ENCODE measurements around the gene VASP.
A peak's percentile ranks its signal among the peaks of the same experiment; 100 is the strongest.

VASP gene

GRCh38 chr19:45524575-45525129, 17.4 kb downstream of the VASP start:
- Histone ChIP-seq H3K27me3 (ENCODE audit: insufficient read depth, low read length) (peaks cover 6% of the 10 kb centered on the region; the same call in 1 of the 2 replicates), H3K27ac (ENCODE audit: low read length) (no peak overlapping the region), H3K36me3 (ENCODE audit: insufficient read depth, low read depth, low read length) (peaks cover 59% of the 10 kb centered on the region), H3K4me3 (ENCODE audit: low read length) (no peak overlapping the region), H3K9me3 (ENCODE audit: insufficient read depth, low read depth, low read length) (no peaks in the 10 kb centered on the region), H3K9ac (ENCODE audit: low read depth, low read length) (no peak overlapping the region), H3K4me1 (ENCODE audit: insufficient read depth, low read length) (peaks cover 8% of the 10 kb centered on the region)

- Histone ChIP-seq H3K9me3 (ENCODE audit: insufficient read depth, low read depth, low read length) (no peaks in the 10 kb centered on the region), H3K4me3 (ENCODE audit: low read length) (no peak overlapping the region), H3K27ac (ENCODE audit: low read length) (no peak overlapping the region), H3K9ac (ENCODE audit: low read depth, low read length) (no peak overlapping the region), H3K4me1 (ENCODE audit: insufficient read depth, low read length) (peaks cover 8% of the 10 kb centered on the region), H3K36me3 (ENCODE audit: insufficient read depth, low read depth, low read length) (peaks cover 47% of the 10 kb centered on the region), H3K27me3 (ENCODE audit: insufficient read depth, low read length) (peaks cover 14% of the 10 kb centered on the region)
Measured at GRCh38 chr19:45526143-45526542, 18.9 kb downstream of the VASP start.

- Histone ChIP-seq H3K27ac (ENCODE audit: low read length) (no peak overlapping the region), H3K9ac (ENCODE audit: low read depth, low read length) (no peak overlapping the region), H3K36me3 (ENCODE audit: insufficient read depth, low read depth, low read length) (peaks cover 43% of the 10 kb centered on the region)
Measured at GRCh38 chr19:45526971-45527370, 19.7 kb downstream of the VASP start.

GRCh38 chr19:45527731-45528130, 20.5 kb downstream of the VASP start:
- peaks cover 14% of the 10 kb centered on the region for H3K27me3 ChIP-seq (ENCODE audit: insufficient read depth, low read length)
- H3K36me3 ChIP-seq (ENCODE audit: insufficient read depth, low read depth, low read length): peaks cover 39% of the 10 kb centered on the region
- H3K4me1 ChIP-seq (ENCODE audit: insufficient read depth, low read length): peaks cover 8% of the 10 kb centered on the region
- H3K27ac ChIP-seq (ENCODE audit: low read length): no peak overlapping the region
- peaks cover 4% of the 10 kb centered on the region; the same call in 1 of the 2 replicates for H3K9me3 ChIP-seq (ENCODE audit: insufficient read depth, low read depth, low read length)
- peak overlapping the region; percentile 22; the same call in 1 of the 2 replicates for H3K9ac ChIP-seq (ENCODE audit: low read depth, low read length)
- peak overlapping the region; percentile 75 for H3K4me3 ChIP-seq (ENCODE audit: low read length)

More at GRCh38 chr19:45526971-45527370, 19.7 kb downstream of the VASP start:
- H3K9me3 ChIP-seq (ENCODE audit: insufficient read depth, low read depth, low read length): peaks cover 3% of the 10 kb centered on the region; the same call in 1 of the 2 replicates
- H3K4me3 ChIP-seq (ENCODE audit: low read length): no peak overlapping the region
- peaks cover 14% of the 10 kb centered on the region for H3K27me3 ChIP-seq (ENCODE audit: insufficient read depth, low read length)
- peaks cover 8% of the 10 kb centered on the region for H3K4me1 ChIP-seq (ENCODE audit: insufficient read depth, low read length)

GRCh38 chr19:45528149-45528743, 21.0 kb downstream of the VASP start:
- peaks cover 4% of the 10 kb centered on the region; the same call in 1 of the 2 replicates for H3K9me3 ChIP-seq (ENCODE audit: insufficient read depth, low read depth, low read length)
- H3K36me3 ChIP-seq (ENCODE audit: insufficient read depth, low read depth, low read length): peaks cover 37% of the 10 kb centered on the region
- peaks cover 8% of the 10 kb centered on the region for H3K4me1 ChIP-seq (ENCODE audit: insufficient read depth, low read length)
- H3K9ac ChIP-seq (ENCODE audit: low read depth, low read length): peak overlapping the region; percentile 22; the same call in 1 of the 2 replicates
- peak overlapping the region; percentile 75 for H3K4me3 ChIP-seq (ENCODE audit: low read length)
- H3K27ac ChIP-seq (ENCODE audit: low read length): no peak overlapping the region
- peaks cover 14% of the 10 kb centered on the region for H3K27me3 ChIP-seq (ENCODE audit: insufficient read depth, low read length)

GRCh38 chr19:45528744-45529419, 21.6 kb downstream of the VASP start:
- peaks cover 4% of the 10 kb centered on the region; the same call in 1 of the 2 replicates for H3K9me3 ChIP-seq (ENCODE audit: insufficient read depth, low read depth, low read length)
- peaks cover 14% of the 10 kb centered on the region for H3K27me3 ChIP-seq (ENCODE audit: insufficient read depth, low read length)
- peak overlapping the region; percentile 75 for H3K4me3 ChIP-seq (ENCODE audit: low read length)
- peaks cover 32% of the 10 kb centered on the region for H3K36me3 ChIP-seq (ENCODE audit: insufficient read depth, low read depth, low read length)
- peaks cover 8% of the 10 kb centered on the region for H3K4me1 ChIP-seq (ENCODE audit: insufficient read depth, low read length)
- no peak overlapping the region for H3K27ac ChIP-seq (ENCODE audit: low read length)
- H3K9ac ChIP-seq (ENCODE audit: low read depth, low read length): peak overlapping the region; percentile 3; the same call in 1 of the 2 replicates

GRCh38 chr19:45529420-45529785, 22.1 kb downstream of the VASP start:
- Histone ChIP-seq H3K4me3 (ENCODE audit: low read length) (peak overlapping the region; percentile 75; the same call in 1 of the 2 replicates), H3K36me3 (ENCODE audit: insufficient read depth, low read depth, low read length) (peaks cover 26% of the 10 kb centered on the region), H3K4me1 (ENCODE audit: insufficient read depth, low read length) (peaks cover 8% of the 10 kb centered on the region), H3K27me3 (ENCODE audit: insufficient read depth, low read length) (peaks cover 14% of the 10 kb centered on the region), H3K9me3 (ENCODE audit: insufficient read depth, low read depth, low read length) (peaks cover 4% of the 10 kb centered on the region; the same call in 1 of the 2 replicates), H3K27ac (ENCODE audit: low read length) (no peak overlapping the region), H3K9ac (ENCODE audit: low read depth, low read length) (peak overlapping the region; percentile 3; the same call in 1 of the 2 replicates)

GRCh38 chr19:45531349-45531748, 24.1 kb downstream of the VASP start:
- no peak overlapping the region for H3K4me3 ChIP-seq (ENCODE audit: low read length)
- H3K4me1 ChIP-seq (ENCODE audit: insufficient read depth, low read length): peaks cover 8% of the 10 kb centered on the region
- peaks cover 14% of the 10 kb centered on the region for H3K27me3 ChIP-seq (ENCODE audit: insufficient read depth, low read length)
- H3K9me3 ChIP-seq (ENCODE audit: insufficient read depth, low read depth, low read length): peaks cover 4% of the 10 kb centered on the region; the same call in 1 of the 2 replicates
- H3K9ac ChIP-seq (ENCODE audit: low read depth, low read length): no peak overlapping the region
- no peak overlapping the region for H3K27ac ChIP-seq (ENCODE audit: low read length)
- peaks cover 8% of the 10 kb centered on the region; the same call in 1 of the 2 replicates for H3K36me3 ChIP-seq (ENCODE audit: insufficient read depth, low read depth, low read length)

GRCh38 chr19:45539459-45539858, 32.2 kb downstream of the VASP start:
- H3K9me3 ChIP-seq (ENCODE audit: insufficient read depth, low read depth, low read length): no peaks in the 10 kb centered on the region
- no peaks in the 10 kb centered on the region for H3K27me3 ChIP-seq (ENCODE audit: insufficient read depth, low read length)
- H3K9ac ChIP-seq (ENCODE audit: low read depth, low read length): no peak overlapping the region
- H3K4me3 ChIP-seq (ENCODE audit: low read length): no peak overlapping the region
- no peak overlapping the region for H3K27ac ChIP-seq (ENCODE audit: low read length)
- no peaks in the 10 kb centered on the region for H3K4me1 ChIP-seq (ENCODE audit: insufficient read depth, low read length)
- no peaks in the 10 kb centered on the region for H3K36me3 ChIP-seq (ENCODE audit: insufficient read depth, low read depth, low read length)

- no peaks in the 10 kb centered on the region for H3K9me3 ChIP-seq (ENCODE audit: insufficient read depth, low read depth, low read length)
- no peaks in the 10 kb centered on the region for H3K27me3 ChIP-seq (ENCODE audit: insufficient read depth, low read length)
- H3K27ac ChIP-seq (ENCODE audit: low read length): no peak overlapping the region
- no peak overlapping the region for H3K9ac ChIP-seq (ENCODE audit: low read depth, low read length)
- H3K4me1 ChIP-seq (ENCODE audit: insufficient read depth, low read length): no peaks in the 10 kb centered on the region
- no peak overlapping the region for H3K4me3 ChIP-seq (ENCODE audit: low read length)
- no peaks in the 10 kb centered on the region for H3K36me3 ChIP-seq (ENCODE audit: insufficient read depth, low read depth, low read length)
Measured at GRCh38 chr19:45542234-45542668, 35.0 kb downstream of the VASP start.

GRCh38 chr19:45547211-45547770, 40.0 kb downstream of the VASP start:
- no peak overlapping the region for H3K9ac ChIP-seq (ENCODE audit: low read depth, low read length)
- H3K4me3 ChIP-seq (ENCODE audit: low read length): no peak overlapping the region
- H3K9me3 ChIP-seq (ENCODE audit: insufficient read depth, low read depth, low read length): no peaks in the 10 kb centered on the region
- no peaks in the 10 kb centered on the region for H3K36me3 ChIP-seq (ENCODE audit: insufficient read depth, low read depth, low read length)
- H3K27me3 ChIP-seq (ENCODE audit: insufficient read depth, low read length): no peaks in the 10 kb centered on the region
- peaks cover 5% of the 10 kb centered on the region for H3K4me1 ChIP-seq (ENCODE audit: insufficient read depth, low read length)
- no peak overlapping the region for H3K27ac ChIP-seq (ENCODE audit: low read length)

Data from iPS-20b (cell line).